Activated CD8-positive, alpha-beta memory T cell treated with anti-CD3 and anti-CD28 coated beads, Interleukin-2, amount 50 U/mL, for 4 hours (primary cell): ENCODE results near the gene FGF14.

ENCODE experiments used
- DNase-seq: peaks from one replicate; pipeline ENCODE4 v3.0.0-alpha.2; 2020

Gene FGF14

DNA sequence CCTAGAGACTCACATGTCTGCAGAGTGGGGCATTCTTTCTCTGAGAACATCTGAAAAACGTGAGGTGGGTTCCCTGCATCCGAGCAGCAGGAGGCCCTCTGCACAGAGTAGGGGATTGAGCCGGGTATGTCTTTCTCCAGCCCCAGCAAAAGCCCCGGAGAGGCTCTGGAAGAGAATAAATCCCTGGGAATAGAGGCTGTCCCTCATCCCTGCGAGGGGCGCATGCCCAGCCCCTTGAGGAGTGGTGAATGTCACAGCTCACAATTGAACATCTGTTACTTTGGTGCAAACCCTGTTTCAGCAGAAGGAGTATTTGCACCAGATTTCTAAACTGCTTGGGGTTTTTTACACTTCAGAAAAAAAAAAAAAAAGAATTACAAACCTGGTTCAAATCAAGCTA is 164.6 kb downstream of the FGF14 start:
- DNase-seq, result no peak

DNA sequence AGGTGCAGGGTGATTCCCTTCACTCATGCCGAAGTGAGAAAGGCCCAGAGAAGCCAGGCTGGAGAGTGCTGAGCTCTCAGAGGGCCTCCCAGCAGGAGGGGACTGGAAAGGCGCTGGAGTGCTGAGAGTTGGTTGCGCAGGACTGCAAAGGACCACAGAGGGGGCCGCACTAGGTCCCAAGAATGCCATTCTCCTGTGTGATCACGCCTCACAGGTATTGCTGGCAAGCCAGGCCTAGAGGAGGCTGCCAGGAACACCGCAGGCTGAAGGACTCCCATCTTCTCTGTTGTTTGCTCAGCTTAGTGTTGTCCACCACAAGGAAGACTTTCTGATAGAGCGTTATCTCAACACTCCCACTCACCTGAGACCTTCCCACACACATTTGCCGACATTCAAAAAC is 165.0 kb downstream of the FGF14 start:
- DNase-seq, result no peak

DNA sequence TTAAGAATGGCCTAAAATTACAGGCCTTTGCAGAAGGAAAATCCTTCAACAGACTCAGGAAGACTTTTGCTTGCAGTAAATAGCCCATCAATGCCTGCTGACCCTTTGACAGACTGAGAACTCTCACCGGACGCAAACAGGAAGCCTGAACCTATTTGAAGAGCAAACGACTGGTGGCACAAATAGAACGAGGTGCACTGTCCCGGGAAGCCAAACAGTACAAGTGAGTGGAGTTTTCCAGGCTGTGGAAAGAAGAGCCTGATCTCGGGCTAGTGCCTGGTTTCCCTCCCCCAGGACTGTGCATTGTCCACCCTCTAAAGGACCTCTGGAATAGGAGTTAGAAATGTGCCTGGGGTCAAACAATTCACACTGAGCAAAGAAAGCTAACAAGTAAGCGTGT is 165.5 kb downstream of the FGF14 start:
- no peak for DNase-seq

DNA sequence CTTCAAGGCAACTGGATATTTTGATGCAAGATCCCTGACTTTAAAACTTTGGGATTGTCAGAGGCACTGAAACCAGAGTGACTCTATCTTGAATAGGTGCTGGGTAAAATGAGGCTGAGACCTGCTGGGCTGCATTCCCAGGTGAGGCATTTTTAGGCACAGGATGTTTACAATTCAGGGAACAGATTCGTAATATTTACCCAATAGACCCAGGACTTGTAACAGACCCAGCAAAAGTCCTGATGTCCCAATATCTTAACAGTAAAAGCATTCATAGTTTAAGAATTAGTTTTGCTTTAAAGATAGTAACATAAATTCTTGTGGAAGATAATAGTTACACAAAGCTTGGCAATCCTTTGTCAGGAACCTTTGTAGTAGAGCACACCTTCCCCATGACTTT is 166.2 kb downstream of the FGF14 start:
- DNase-seq, result no peak

DNA sequence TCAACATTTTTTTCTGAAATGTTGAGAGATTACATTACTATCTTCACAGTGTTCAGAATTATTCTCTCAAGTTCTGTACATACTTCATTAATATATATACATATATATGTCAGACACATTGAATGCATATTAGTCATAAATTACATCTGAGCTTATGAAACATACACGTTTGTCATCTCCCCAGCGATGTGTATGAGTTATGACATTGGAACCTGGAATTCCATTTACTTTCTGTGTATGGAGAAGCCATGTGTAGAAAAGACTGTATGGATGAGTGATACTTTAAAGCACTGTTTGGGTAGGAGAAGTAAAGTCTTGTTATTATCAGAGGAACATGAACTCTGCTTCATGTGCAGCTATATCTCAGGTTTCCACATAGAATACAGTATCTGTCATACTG is 167.2 kb downstream of the FGF14 start:
- DNase-seq, result no peak

DNA sequence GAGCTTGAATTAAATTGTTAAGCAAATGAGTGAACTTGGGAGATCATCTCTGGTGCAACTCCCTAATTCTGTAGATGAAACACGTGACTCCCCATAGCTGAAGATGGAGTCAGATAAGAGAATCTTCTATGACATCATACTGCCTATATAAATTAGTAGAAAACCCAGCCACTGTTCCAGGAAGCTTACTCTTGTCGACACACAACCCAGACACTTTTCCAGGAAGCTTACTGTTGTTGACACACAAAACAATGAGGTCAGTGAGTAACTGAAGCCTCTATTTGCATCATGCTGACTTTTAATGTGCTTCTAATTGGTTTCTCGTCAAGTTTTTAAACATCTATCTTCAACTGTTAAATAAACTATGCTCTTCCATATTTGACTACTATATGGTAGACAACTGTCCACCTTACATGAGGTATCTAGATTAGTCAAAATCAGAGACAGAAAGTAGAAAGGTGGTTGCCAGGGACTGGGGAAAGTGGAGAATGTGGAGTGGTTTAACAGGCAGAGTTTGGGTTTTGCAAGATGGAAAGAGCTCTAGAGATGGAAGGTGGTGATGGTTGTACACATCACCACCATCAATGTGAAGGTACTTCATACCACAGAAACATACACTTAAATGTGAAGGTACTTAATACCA is 168.2 kb downstream of the FGF14 start:
- DNase-seq, result no peak

DNA sequence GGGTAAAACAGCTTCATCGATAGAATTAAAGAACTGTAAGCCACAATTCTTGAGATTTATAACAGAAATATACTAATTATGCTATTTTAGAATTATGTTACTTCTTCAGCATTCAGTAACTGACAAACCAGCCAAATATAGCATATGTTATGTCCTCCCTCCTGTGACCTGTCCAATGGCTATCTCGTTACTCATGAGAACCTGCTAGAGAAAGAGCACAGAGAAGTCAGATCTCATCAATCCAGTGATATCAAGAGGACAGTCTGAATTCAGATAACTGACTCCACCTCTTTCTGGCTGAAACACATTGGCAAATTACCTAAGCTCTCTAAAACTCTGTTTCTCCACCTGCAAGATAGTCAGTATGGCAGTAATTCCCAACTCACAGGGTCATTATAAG is 170.4 kb downstream of the FGF14 start:
- DNase-seq, result no peak

DNA sequence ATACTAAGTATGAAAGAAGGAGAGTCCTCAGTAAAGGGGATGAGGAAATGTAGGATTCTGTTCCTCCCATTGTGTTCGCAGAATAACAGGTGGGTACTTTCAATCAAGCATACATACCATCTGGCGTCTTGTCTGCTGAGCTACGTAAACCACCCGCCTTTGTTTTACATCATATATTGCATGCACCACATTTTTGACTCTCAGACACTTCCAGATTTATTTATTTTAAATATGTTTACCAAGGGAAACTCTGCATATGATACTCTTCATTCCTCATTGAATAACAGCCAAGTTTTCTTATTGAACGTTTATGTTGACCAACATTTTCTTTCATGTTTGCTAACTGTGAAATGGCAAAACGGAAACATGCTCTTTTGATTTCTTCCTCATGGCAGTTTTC is 174.1 kb downstream of the FGF14 start:
- DNase-seq, result no peak

DNA sequence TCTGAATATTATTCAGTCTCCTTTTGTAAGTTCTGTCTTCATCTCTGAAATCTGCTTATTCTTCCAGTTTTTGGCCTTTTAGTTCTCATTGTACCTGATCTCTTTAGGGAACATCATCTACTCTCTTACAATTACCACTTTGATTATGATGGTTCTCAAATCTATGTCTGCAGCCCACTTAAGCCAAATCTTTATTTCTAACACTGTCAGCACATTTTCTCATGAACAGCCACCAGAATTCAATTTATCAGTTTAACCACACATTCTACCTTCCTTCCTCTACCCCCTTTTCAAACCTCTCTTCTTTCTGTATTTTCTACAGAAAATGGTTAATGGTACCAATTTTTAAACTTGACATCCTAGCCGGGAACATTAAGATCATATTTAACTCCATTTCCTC is 175.3 kb downstream of the FGF14 start:
- DNase-seq, result no peak

DNA sequence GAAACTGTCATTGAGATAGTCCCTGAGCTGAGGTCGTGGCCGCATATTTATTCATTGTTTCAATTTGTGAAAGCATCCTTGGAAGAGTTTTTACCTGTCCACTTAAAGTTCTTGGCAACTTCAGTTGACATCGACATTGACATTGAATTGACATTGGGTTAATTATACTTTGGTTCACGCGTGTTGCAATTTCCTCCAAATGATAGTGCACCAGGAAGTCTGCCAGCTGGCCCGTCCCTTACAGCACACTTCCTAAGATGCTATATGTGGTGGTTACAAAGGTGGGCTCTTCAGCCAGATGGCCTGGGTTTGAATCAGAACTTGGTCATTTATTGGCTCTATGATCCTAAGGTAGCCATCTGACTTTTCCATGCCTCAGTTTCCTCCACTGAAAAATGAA is 176.0 kb downstream of the FGF14 start:
- no peak for DNase-seq

DNA sequence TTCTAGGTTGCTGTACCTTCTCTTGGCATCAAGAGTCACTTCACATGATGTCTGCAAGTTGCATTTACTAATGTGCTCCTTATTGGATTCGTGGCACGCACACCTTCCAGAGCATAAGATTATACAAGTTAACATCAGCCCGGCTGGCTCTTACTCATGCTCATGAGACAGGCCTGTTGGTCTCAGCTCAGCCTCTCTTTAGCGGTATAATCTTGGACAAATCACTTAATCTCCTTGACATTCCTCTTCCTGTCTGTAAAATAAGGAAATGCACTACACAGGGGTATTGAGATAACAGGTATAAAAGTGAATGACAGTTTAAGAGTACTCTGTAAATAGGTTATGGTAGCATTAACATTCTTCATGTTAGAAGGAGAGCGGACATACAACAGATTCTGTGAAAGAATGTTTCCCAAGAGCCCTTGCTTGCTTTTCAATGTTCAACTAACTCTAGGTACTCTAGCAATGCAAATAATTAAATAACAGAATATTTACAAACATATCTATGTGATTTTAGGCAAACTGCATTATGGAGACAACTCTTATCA is 181.1 kb downstream of the FGF14 start:
- no peak for DNase-seq

DNA sequence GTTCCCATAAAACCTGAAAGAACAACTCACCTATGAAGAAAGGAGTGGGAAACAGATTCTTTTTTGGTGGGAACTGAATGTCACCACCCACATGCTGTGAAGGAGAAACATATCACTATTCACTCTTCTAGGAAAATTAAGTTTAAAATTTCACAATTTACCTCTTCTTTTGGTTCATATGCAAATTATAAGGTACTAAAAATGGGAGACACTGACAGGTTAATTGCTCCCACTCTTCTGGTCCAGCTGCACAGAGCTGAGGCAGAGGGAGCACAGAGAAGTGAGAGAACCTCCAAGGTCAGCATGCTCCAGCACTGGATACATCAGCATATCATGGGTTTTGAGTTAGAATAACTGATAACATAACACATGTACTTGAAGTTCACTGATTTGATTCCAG is 186.9 kb downstream of the FGF14 start:
- no peak for DNase-seq

DNA sequence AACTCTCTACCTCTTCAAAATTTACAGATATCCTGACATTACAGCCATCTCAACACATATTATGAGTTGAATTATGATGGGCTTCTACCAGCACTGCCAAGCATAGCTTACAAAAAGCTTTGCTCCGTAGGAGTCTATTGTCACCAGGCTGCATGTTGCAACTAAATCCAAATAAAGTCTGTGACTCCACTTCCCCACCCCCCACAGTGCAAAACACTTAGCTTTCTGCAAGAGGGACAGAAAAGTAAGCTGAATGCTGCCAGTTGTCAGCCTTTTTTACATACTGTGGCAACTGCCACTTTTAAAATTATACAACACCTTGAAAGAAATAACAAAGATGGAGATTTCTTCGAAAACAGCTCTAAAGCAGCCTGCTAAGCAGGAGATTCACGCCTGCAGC is 189.1 kb downstream of the FGF14 start:
- no peak for DNase-seq

DNA sequence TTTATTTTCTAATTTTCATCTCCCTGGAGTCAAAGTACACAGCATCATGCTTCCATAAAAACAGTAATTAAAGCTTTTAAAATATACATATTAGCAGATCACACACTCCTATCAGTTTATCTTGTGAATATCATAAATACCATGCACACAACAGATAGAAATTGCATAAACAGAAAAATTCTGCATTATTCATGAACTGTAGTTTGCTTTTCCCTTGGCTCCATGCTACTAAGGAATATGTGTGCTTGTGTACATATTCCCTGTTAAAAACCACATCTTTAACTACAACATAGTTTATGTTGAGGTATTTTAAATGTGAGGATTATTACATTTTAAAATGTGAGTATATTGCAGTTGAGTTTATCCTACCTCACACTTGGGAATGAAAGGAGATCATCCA is 193.5 kb downstream of the FGF14 start:
- DNase-seq, result no peak

DNA sequence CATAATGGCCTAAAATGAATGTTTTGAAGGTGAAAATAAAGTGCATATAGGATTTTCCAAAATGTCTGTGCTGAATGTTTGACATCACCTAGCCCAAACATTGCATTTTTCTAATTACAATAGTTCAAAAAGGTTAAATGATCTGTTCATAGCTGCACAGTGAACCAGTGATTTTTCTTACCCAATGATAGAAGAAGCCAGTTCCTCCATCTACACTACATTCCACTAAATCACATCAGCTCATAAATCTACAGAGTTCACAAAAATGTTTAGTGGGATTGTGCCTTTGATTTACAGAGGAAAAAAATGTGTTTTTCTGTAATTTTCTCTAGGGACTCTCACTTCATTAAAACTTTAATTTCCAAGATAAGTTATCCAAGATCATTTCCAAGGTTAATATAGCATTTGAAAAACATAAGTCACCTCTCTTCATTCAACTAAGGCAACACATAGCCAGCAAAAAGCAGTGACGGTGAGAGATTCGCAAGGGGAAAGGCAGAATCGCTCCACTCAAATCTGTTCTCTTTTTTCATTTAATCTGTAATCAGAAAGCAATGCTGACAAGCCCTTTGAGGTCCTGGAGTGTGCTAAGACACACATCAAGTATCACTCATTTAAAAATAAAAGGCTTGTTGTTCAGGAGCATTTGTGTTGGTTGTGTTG is 194.0 kb downstream of the FGF14 start:
- DNase-seq, result no peak

DNA sequence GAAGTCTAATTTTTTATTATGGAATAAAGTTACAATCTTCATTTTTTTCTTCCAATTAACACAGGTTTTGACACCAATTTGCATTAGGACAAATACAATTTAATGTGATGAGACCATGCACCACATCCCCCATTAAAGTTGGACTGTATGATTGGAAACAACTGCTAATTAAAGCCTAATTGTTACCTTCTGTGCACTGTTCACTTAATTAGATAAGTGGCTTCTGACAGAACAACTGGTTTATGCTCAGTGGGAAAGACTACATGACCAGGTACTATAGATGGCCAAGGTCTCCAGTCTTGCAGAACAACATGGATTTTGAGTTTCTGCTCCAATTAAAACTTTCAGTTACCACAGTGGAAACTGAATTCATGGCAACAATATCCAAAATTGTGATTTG is 198.1 kb downstream of the FGF14 start:
- no peak for DNase-seq

DNA sequence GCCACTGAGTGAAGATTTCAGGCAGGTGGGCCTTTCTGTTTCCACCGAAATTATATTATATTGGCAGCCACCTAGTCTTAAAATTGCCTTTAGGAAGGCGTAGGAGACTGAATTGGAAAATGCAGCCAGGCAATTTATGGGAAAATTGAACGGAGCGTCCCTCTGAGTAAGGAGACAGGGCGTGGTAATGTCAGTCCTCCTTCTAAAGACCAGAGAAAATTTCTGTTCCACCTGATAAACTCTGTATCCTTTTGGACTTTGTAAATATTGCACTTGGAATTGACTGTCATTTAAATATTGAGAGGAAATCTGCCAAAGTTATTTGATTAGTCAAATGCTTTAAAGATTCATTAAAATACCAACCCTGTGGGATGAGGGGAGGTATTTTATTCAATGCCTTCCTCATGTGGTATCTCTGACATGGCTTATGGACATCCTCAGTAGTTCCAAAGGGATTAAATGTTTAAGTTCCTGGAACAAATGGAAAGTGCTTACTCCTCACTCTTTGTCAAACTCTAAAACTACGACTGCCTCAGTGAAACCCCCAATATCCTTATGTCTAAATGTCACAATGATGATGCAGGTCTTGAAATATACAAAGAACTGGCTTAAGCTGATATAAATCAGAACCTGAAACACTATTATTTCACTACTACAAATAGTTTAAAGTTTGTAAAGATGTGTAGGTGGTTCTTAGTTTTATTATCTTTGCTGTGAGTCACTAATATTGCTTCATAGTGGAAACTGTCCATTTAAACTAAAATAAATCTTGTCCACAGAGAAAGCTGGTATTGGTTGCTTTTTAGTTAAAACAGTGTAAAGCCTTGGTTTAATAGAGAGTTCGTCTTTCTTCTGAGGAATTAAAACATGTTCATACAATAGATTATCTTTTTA is 203.2 kb downstream of the FGF14 start:
- no peak for DNase-seq

DNA sequence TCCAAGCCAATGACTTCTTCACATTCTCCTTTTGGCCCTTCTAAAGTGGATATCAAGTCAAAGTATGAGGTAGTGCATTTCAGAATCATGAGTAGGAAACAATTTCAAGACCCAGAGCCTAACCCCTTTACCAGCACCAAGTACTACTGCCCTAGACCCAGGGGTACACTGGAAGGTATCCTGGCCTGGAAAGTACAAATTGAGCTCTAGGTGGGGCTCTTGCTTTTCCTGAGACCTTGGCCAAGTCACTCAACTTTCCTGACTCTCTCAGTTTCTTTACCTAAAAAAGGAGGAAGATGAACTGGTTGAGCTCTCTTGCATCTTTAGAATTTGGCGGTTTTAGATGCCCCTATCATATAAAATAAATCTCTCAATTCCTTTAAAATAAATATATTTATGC is 204.7 kb downstream of the FGF14 start:
- DNase-seq, result no peak

DNA sequence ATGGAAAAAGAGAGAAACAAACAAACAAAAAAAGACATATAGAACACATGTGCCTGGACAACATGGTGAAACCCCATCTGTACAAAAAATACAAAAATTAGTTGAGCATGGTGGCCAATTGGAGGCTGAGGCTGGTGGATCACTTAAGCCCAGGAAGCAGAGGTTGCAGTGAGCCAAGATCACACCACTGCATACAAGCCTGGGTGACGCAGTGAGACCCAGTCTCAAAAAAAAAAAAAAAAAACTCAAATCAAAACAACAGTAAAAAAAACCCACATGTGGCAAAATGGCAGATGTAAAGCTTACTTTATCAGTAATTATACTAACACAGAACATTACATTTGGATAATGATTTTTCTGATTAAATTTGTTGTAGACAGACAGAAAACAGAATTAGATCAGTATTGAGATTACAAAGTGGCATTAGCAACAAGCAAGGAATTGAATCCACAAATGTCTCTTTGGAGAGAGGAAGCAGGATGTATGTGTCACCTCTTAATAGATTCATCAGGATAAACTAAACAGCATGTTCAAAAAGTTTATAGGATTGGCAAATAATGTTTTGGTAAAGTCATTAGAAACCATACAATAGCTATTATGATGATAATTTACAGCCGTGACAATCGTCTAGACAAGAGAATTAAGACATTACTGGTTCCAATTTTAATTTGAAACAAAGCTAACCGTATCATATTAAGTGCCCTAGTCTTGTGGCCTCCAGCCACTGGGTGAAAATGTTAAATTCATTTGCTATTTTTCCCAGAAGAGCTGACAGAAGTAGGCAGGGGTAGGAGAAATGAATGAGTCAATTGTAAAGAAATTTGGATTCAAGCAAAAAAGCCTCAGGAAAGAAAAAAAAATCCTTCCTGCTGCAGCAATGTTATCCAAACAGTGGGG is 206.0 kb downstream of the FGF14 start:
- DNase-seq, result no peak

DNA sequence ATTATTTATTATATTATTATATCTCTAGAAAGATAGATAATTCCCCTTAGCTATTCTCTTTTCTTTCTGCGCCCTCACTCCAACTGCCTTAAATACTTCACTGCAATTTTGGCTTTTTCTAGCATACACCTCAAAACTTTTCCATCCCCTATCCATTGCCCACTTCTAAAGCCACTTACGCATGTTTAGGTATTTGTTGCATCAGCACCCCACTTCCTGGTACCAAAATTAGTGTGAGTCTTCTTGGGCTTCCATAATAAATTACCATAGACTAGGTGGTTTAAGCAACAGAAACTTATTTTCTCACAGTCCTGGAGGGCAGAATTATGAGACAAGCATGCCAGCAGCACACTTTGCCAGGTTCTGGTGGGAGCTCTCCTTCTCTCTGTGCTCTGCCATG is 209.0 kb downstream of the FGF14 start:
- no peak for DNase-seq

DNA sequence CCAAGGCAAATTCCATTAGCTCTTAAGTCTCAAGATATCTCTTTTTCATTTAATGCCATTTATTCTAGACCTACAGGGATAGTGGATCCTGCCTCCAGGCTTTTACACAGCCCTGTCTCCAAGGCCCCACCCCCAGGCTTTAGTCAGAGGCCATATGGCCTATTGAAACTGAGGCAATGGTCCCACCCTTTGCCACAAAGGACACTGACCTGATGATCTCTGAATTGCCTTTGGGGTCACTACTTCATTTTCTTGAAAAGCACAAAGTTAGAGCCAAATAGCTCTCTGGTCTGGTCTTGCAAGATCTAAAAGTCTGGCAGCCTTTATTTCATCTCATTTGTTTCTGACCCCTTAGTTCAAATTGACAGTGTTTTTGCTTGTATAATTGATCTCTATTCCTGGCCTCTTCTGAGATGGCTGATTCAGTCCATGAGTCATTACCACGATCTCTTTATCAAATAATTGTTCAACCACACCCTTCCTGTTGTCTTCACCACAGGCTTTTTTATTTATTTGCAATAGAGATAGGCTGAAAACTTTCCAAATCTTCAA is 209.8 kb downstream of the FGF14 start:
- DNase-seq, result no peak

DNA sequence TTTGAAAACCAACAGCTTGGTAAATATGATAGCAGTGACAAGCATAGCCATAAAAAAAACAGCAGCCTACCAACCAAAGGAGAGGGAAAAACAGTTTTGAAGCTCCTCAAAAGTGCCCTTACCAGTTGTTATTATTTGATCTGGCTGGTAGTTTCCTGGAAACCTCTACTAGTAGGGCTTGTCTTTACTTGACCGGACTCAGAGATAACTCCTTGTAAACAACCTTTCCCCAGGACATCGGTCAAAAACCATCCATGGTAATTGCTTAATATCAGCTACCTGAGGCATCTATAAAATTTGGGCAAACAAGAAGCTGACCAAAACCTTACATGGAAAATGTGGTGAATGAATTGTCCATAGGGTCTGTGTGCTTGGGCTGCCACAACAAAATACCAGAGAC is 210.9 kb downstream of the FGF14 start:
- no peak for DNase-seq

DNA sequence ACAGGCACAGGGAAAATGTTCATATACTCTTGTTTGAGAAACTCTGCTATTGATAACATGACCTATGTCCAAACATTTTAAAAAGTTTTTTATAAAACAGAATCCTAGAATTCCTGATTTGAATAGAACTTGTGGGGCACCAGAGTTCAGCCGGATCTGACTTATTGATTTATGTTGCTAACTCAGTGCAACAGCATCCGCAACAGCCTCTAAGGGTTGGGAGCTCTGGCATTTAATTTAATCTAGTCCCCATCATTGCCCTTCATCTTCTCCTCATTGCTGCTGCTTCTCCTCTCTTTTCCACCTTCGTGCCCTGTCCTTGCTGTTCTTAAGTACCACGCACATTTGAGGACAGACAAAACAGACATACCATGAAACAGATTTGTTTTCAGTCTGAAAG is 214.5 kb downstream of the FGF14 start:
- DNase-seq, result no peak
